HCT116 (cell line): ENCODE results near the gene CPN2. TPM values are rescaled to one million over a fixed set of nuclear protein-coding genes. Genes with fewer than 3 reads are reported as not detected.

ENCODE experiments used
- ATAC-seq: fragments of 200-7000 bp; cut with Tn5 transposase; 2 replicates; pipeline ENCODE4 v1.9.1; 2020; ENCODE audit warnings: mild to moderate bottlenecking, moderate library complexity
- BruUV-seq: library from RNA; stranded (reverse); fragments of 400-500 nt; replicated peaks from 2 replicates; lab custom pipeline; 2021; lab: Mats Ljungman, UMichigan
- CTCF ChIA-PET: fragments of 300-600 bp; sonication (Branson Sonifier 250); formaldehyde crosslinking; loops from one replicate; lab custom pipeline; 2021; ENCODE audit warnings: antibody characterized with exemption; lab: Charles Lee
- POLR2A ChIA-PET: fragments of 300-600, 350-600 bp; sonication (Branson Sonifier 250); formaldehyde crosslinking; loops from one replicate; lab custom pipeline; 2021; ENCODE audit warnings: antibody characterized with exemption; lab: Charles Lee
- RAD21 ChIA-PET, 2 experiments: fragments of 300-600 bp; sonication (Branson Sonifier 250); formaldehyde crosslinking; loops; one replicate each; lab custom pipeline; 2023; ENCODE audit warnings: low total read pairs in 2 of 2; ENCODE audit not compliant: uncharacterized antibody in 2 of 2, unreplicated experiment in 2 of 2, low non-redundant PET in 1 of 2; lab: Charles Lee
- DNase-seq: peaks from one replicate; pipeline ENCODE4 v3.0.0-alpha.2; 2010; ENCODE audit warnings: low read depth, low spot score
- H2AFZ ChIP-seq: fragments of 200-600 bp; shearing (Covaris generic), sonication (generic); 2 replicates; pipeline ENCODE4 v1.6.1; 2017; ENCODE audit warnings: low read depth, mixed run types, mixed read lengths, antibody characterized with exemption, low read length; ENCODE audit not compliant: poor library complexity, severe bottlenecking
- H3K27ac ChIP-seq: 2 replicates; pipeline ENCODE4 v1.5.1; 2012; ENCODE audit warnings: low read depth, low read length
- H3K27me3 ChIP-seq: fragments of 200-600 bp; sonication (generic); 2 replicates; pipeline ENCODE4 v1.6.1; 2016; ENCODE audit warnings: mixed run types, low read length, mixed read lengths; ENCODE audit not compliant: insufficient read depth
- H3K36me3 ChIP-seq, 2 experiments: fragments of 200-500 bp in 1 of 2; fragments of 200-600 bp in 1 of 2; sonication (Bioruptor generic) in 1 of 2; sonication (generic) in 1 of 2; 2 replicates each; pipeline versions ENCODE4 v1.5.1 to v1.6.1; 2014 to 2016; ENCODE audit warnings: low read length in 2 of 2, inconsistent platforms in 1 of 2, mixed read lengths in 1 of 2, mixed run types in 1 of 2; ENCODE audit not compliant: insufficient read depth in 2 of 2, control insufficient read depth in 1 of 2
- H3K4me1 ChIP-seq, 2 experiments: fragments of 200-600 bp in 1 of 2; sonication (generic) in 1 of 2; 2 replicates each; pipeline versions ENCODE4 v1.5.1 to v1.6.1; 2012 to 2017; ENCODE audit warnings: low read length in 2 of 2, inconsistent platforms in 1 of 2, mild to moderate bottlenecking in 1 of 2, mixed read lengths in 1 of 2, mixed run types in 1 of 2, moderate library complexity in 1 of 2; ENCODE audit not compliant: insufficient read depth in 2 of 2, control insufficient read depth in 1 of 2
- H3K4me2 ChIP-seq: fragments of 200-600 bp; sonication (generic); 2 replicates; pipeline ENCODE4 v1.6.1; 2017; ENCODE audit warnings: mixed run types, low read length, mixed read lengths
- H3K4me3 ChIP-seq, 2 experiments: fragments of 200-600 bp in 1 of 2; sonication (generic) in 1 of 2; replicated peaks in 1 of 2; 2 replicates each; pipeline ENCODE4 v1.5.1; 2011 to 2016; ENCODE audit warnings: low read length in 2 of 2, control low read depth in 1 of 2, low read depth in 1 of 2, mild to moderate bottlenecking in 1 of 2, mixed read lengths in 1 of 2, mixed run types in 1 of 2
- H3K79me2 ChIP-seq: fragments of 200-600 bp; sonication (generic); 2 replicates; pipeline ENCODE4 v1.6.1; 2017; ENCODE audit warnings: mild to moderate bottlenecking, mixed run types, low read length, moderate library complexity, mixed read lengths; ENCODE audit not compliant: insufficient read depth
- H3K9ac ChIP-seq: fragments of 200-600 bp; sonication (generic); 2 replicates; pipeline ENCODE4 v1.6.1; 2016; ENCODE audit warnings: low read length, mixed read lengths
- H3K9me2 ChIP-seq: fragments of 200-600 bp; sonication (generic), shearing (Covaris generic); 2 replicates; pipeline ENCODE4 v1.6.1; 2017; ENCODE audit warnings: mixed run types, mild to moderate bottlenecking, moderate library complexity; ENCODE audit not compliant: insufficient read depth
- H3K9me3 ChIP-seq, 2 experiments: fragments of 200-500 bp in 1 of 2; fragments of 200-600 bp in 1 of 2; sonication (Bioruptor generic) in 1 of 2; sonication (generic) in 1 of 2; 2 replicates each; pipeline ENCODE4 v1.6.1; 2014 to 2017; ENCODE audit warnings: low read length in 2 of 2, mixed read lengths in 2 of 2, inconsistent platforms in 1 of 2, low read depth in 1 of 2, mild to moderate bottlenecking in 1 of 2, mixed run types in 1 of 2, moderate library complexity in 1 of 2; ENCODE audit not compliant: control insufficient read depth in 1 of 2, insufficient read depth in 1 of 2
- H4K20me1 ChIP-seq: fragments of 200-600 bp; sonication (generic), shearing (Covaris generic); 2 replicates; pipeline ENCODE4 v1.6.1; 2017; ENCODE audit warnings: mixed run types, mild to moderate bottlenecking, moderate library complexity; ENCODE audit not compliant: insufficient read depth
- CTCF ChIP-seq, 3 experiments: fragments of 200-600 bp in 1 of 3; sonication (generic) in 1 of 3; IDR thresholded peaks in 2 of 3; conservative IDR thresholded peaks in 1 of 3; 2 replicates each; pipeline ENCODE4 v1.5.1; 2012 to 2017; ENCODE audit warnings: low read depth in 2 of 3, low read length in 2 of 3, antibody characterized with exemption in 1 of 3, borderline replicate concordance in 1 of 3, control low read depth in 1 of 3, mild to moderate bottlenecking in 1 of 3, mixed read lengths in 1 of 3, mixed run types in 1 of 3, moderate library complexity in 1 of 3; ENCODE audit not compliant: insufficient read depth in 1 of 3
- EZH2 ChIP-seq: fragments of 200-600 bp; sonication (generic); IDR thresholded peaks from 2 replicates; pipeline ENCODE4 v1.6.1; 2017; ENCODE audit warnings: antibody characterized with exemption, mixed run types
- FOSL1 ChIP-seq: IDR thresholded peaks from 2 replicates; pipeline ENCODE4 v1.6.1; 2012; ENCODE audit warnings: low read depth
- REST ChIP-seq: IDR thresholded peaks from 2 replicates; pipeline ENCODE4 v1.6.1; 2012; ENCODE audit warnings: low read depth
- SIN3A ChIP-seq: IDR thresholded peaks from 2 replicates; pipeline ENCODE4 v1.6.1; 2012; ENCODE audit warnings: low read depth
- SRF ChIP-seq: IDR thresholded peaks from 2 replicates; pipeline ENCODE4 v1.6.1; 2012; ENCODE audit warnings: low read depth
- YY1 ChIP-seq: IDR thresholded peaks from 2 replicates; pipeline ENCODE4 v1.6.1; 2011; ENCODE audit warnings: low read length, low read depth, moderate library complexity, mild to moderate bottlenecking; ENCODE audit not compliant: insufficient replicate concordance; ENCODE audit errors: extremely low read depth
- ZFX ChIP-seq: fragments of 450-650 bp; IDR thresholded peaks from 2 replicates; pipeline ENCODE4 v1.6.1; 2017
- intact Hi-C: fragments of 100-400 bp; cut with micrococcal nuclease; formaldehyde crosslinking; loops from 2 replicates; pipeline ENCODE4 v1.10.0; 2022
- total RNA-seq: library from RNA; stranded (reverse); gene quantifications from one replicate; pipeline ENCODE4 v1.2.1, GENCODE V29; 2021; ENCODE audit not compliant: unreplicated experiment

Gene CPN2
- total RNA-seq, 1 experiment from 2014 or later = not detected

GRCh38 chr3:194328053-194328657 is 23.0 kb downstream of the CPN2 start:
- Histone ChIP-seq H3K27ac (peak overlapping the region; percentile 7; the same call in 1 of the 2 replicates), H3K9me2 (no peaks in the 10 kb centered on the region), H3K27me3 (no peaks in the 10 kb centered on the region), H3K9ac (no peak overlapping the region), H3K9me3 (peaks cover 0 to 13% of the 10 kb centered on the region in 2 experiments; a peak in 1 of 4 replicates), H3K4me1 (peaks cover 30 to 73% of the 10 kb centered on the region in 2 experiments), H3K4me3 (no peak overlapping the region), H3K36me3 (no peaks in the 10 kb centered on the region), H3K79me2 (no peaks in the 10 kb centered on the region), H2AFZ (no peak overlapping the region), H4K20me1 (no peaks in the 10 kb centered on the region), H3K4me2 (peak overlapping the region; percentile 53)
- intact Hi-C loops = loop anchor here (5.0 kb wide), 1 partner anchor 1411 kb away; the partner anchor contains the start of gene MB21D2
- CTCF ChIA-PET = interaction anchor here (1.3 to 1.4 kb wide), 2 partner anchors 78 to 547 kb away, joined by 3 to 7 read pairs; no protein-coding TSS in a partner anchor
- no peak for TF ChIP-seq ZFX
- no peak for TF ChIP-seq YY1
- TF ChIP-seq SIN3A = no peak
- no peak for TF ChIP-seq FOSL1
- BruUV-seq = no TSS peak
- ATAC-seq (peak; percentile 23), DNase-seq (no peak)
- POLR2A ChIA-PET = no interaction called here
- RAD21 ChIA-PET = no interaction called here

GRCh38 chr3:194327218-194328052 is 23.7 kb downstream of the CPN2 start:
- Histone ChIP-seq H3K79me2 (no peaks in the 10 kb centered on the region), H3K9ac (no peak overlapping the region), H3K36me3 (no peaks in the 10 kb centered on the region), H2AFZ (no peak overlapping the region), H3K27ac (peak overlapping the region; percentile 7; the same call in 1 of the 2 replicates), H3K4me2 (peak overlapping the region; percentile 53), H3K4me3 (no peak overlapping the region; a peak in 1 of 4 replicates), H3K9me3 (peaks cover 0 to 13% of the 10 kb centered on the region in 2 experiments; a peak in 1 of 4 replicates), H3K9me2 (no peaks in the 10 kb centered on the region), H3K4me1 (peaks cover 32 to 73% of the 10 kb centered on the region in 2 experiments), H3K27me3 (no peaks in the 10 kb centered on the region), H4K20me1 (no peaks in the 10 kb centered on the region)
- ChIA-PET RAD21 (no interaction called here), CTCF (interaction anchor here (1.3 kb wide), 1 partner anchor 78 kb away, joined by 3 read pairs; no protein-coding TSS in a partner anchor), POLR2A (no interaction called here)
- DNase-seq = peak; percentile 56
- BruUV-seq = no TSS peak
- intact Hi-C loops = loop anchor here (5.0 kb wide), 1 partner anchor 1410 kb away; the partner anchor contains the start of gene MB21D2
- ATAC-seq = no peak
- no peak for TF ChIP-seq YY1
- no peak for TF ChIP-seq SIN3A
- TF ChIP-seq SRF = no peak
- no peak for TF ChIP-seq CTCF (IDR thresholded peaks at IDR 0.05 in 2 of 3, conservative IDR thresholded peaks at IDR 0.05 in 1 of 3; ENCODE audit: borderline replicate concordance in 1 of 3, insufficient read depth in 1 of 3, low read depth in 2 of 3, low read length in 2 of 3)
- no peak for TF ChIP-seq REST
- TF ChIP-seq EZH2 = no peak
